Measurements from ENCODE around the gene EIF5.

DNA sequence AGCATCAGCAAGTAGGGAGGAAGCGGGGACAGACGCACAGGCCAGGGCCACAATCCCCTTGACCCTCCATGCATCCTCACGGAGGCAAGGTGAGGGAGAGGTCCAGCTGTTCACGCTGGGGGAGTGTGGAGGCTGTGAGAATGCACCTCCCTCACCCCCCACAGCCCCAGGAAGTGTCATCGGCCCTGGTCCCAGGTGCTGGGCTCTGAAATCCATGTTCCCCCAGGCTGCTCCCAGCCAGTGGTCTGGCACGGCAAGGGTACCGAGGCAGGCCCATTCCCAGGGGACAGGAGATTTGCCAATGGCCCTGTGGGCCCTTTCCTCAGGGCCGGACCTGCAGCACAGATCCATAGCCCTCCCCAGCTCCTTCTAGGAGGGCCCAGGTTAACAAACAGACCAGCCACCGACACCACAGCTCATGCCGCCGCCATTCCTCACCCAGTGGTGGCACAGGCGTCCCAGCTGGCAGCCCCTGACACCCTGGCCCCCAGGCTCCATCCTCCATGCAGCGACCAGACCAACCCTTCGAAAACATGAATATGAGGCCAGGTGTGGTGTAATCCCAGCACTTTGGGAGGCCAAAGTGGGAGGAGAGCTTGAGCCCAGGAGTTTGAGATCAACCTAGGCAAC, 21.9 kb upstream of the EIF5 start:
- no peak for TF ChIP-seq POLR2AphosphoS5 (IDR thresholded peaks at IDR 0.05)
- TF ChIP-seq, protein P1, sequence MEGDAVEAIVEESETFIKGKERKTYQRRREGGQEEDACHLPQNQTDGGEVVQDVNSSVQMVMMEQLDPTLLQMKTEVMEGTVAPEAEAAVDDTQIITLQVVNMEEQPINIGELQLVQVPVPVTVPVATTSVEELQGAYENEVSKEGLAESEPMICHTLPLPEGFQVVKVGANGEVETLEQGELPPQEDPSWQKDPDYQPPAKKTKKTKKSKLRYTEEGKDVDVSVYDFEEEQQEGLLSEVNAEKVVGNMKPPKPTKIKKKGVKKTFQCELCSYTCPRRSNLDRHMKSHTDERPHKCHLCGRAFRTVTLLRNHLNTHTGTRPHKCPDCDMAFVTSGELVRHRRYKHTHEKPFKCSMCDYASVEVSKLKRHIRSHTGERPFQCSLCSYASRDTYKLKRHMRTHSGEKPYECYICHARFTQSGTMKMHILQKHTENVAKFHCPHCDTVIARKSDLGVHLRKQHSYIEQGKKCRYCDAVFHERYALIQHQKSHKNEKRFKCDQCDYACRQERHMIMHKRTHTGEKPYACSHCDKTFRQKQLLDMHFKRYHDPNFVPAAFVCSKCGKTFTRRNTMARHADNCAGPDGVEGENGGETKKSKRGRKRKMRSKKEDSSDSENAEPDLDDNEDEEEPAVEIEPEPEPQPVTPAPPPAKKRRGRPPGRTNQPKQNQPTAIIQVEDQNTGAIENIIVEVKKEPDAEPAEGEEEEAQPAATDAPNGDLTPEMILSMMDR (IDR thresholded peaks at IDR 0.05), result no peak
